SU-DHL-6 (cell line): Measurements from ENCODE around the gene ARHGEF17.

Source experiments
- CTCF ChIP-seq: fragments of 200-600 bp; sonication (generic); IDR thresholded peaks from one replicate; pipeline ENCODE4 v1.5.1; 2017; ENCODE audit warnings: antibody characterized with exemption, mild to moderate bottlenecking, low read length, moderate library complexity; ENCODE audit not compliant: insufficient read depth, poor library complexity, severe bottlenecking
- EZH2phosphoT487 ChIP-seq: fragments of 200-600 bp; sonication (generic), shearing (Covaris generic); conservative IDR thresholded peaks from 2 replicates; pipeline ENCODE4 v1.6.1; 2018; ENCODE audit warnings: mild to moderate bottlenecking, antibody characterized with exemption, low read length, moderate library complexity, mixed read lengths

- TF ChIP-seq CTCF (peak; percentile 40), EZH2phosphoT487 (no peak)
Observed at GRCh38 chr11:73359930-73360742, 52.1 kb downstream of the ARHGEF17 start.
